H9 (cell line): ENCODE data around the gene F2. TPM values are rescaled to one million over a fixed set of nuclear protein-coding genes. Genes with fewer than 3 reads are reported as not detected.
A peak's percentile ranks its signal among the peaks of the same experiment; 100 is the strongest.

Source experiments
- DNase-seq: peaks from one replicate; pipeline ENCODE4 v3.0.0-alpha.2; 2017
- H2AFZ ChIP-seq: one replicate; pipeline ENCODE4 v1.6.1; 2013; ENCODE audit warnings: mild to moderate bottlenecking, low read length, control low read depth, moderate library complexity
- H2AK5ac ChIP-seq: 2 replicates; pipeline ENCODE4 v1.6.1; 2013; ENCODE audit warnings: low read length, control low read depth, mixed read lengths; ENCODE audit not compliant: insufficient read length
- H2BK120ac ChIP-seq: one replicate; pipeline ENCODE4 v1.6.1; 2013; ENCODE audit warnings: low read depth, mild to moderate bottlenecking, low read length, control low read depth, inconsistent platforms; ENCODE audit not compliant: poor library complexity, severe bottlenecking
- H2BK12ac ChIP-seq: 2 replicates; pipeline ENCODE4 v1.6.1; 2013; ENCODE audit warnings: low read length, control low read depth, mixed read lengths, low read depth; ENCODE audit not compliant: insufficient read length
- H2BK15ac ChIP-seq: 2 replicates; pipeline ENCODE4 v1.6.1; 2013; ENCODE audit warnings: low read depth, low read length, control low read depth
- H2BK20ac ChIP-seq: one replicate; pipeline ENCODE4 v1.6.1; 2013; ENCODE audit warnings: low read depth, mild to moderate bottlenecking, low read length, control low read depth, inconsistent platforms; ENCODE audit not compliant: poor library complexity, severe bottlenecking
- H2BK5ac ChIP-seq: 2 replicates; pipeline ENCODE4 v1.6.1; 2013; ENCODE audit warnings: low read length, control low read depth, mixed read lengths; ENCODE audit not compliant: insufficient read length
- H3K14ac ChIP-seq: 2 replicates; pipeline ENCODE4 v1.6.1; 2013; ENCODE audit warnings: low read length, control low read depth; ENCODE audit not compliant: insufficient read depth
- H3K18ac ChIP-seq: 2 replicates; pipeline ENCODE4 v1.6.1; 2013; ENCODE audit warnings: low read depth, mild to moderate bottlenecking, mixed read lengths, low read length, control low read depth; ENCODE audit not compliant: insufficient read length
- H3K23ac ChIP-seq: 2 replicates; pipeline ENCODE4 v1.6.1; 2013; ENCODE audit warnings: low read length, control low read depth, mixed read lengths, low read depth; ENCODE audit not compliant: insufficient read length
- H3K23me2 ChIP-seq: 2 replicates; pipeline ENCODE4 v1.6.1; 2013; ENCODE audit warnings: low read depth, mild to moderate bottlenecking, mixed read lengths, low read length, control low read depth; ENCODE audit not compliant: insufficient read length, poor library complexity, severe bottlenecking
- H3K27ac ChIP-seq: 2 replicates; pipeline ENCODE4 v1.5.1; 2013; ENCODE audit warnings: low read length, control low read depth, mixed read lengths, low read depth; ENCODE audit not compliant: insufficient read length
- H3K27me3 ChIP-seq: 2 replicates; pipeline ENCODE4 v1.6.1; 2013; ENCODE audit warnings: low read length, control low read depth, inconsistent platforms; ENCODE audit not compliant: insufficient read depth
- H3K4ac ChIP-seq: 2 replicates; pipeline ENCODE4 v1.6.1; 2013; ENCODE audit warnings: low read depth, mild to moderate bottlenecking, control low read depth, inconsistent platforms, low read length, moderate library complexity
- H3K4me1 ChIP-seq: 2 replicates; pipeline ENCODE4 v1.6.1; 2013; ENCODE audit warnings: low read length, control low read depth, inconsistent platforms; ENCODE audit not compliant: insufficient read depth
- H3K4me2 ChIP-seq: 2 replicates; pipeline ENCODE4 v1.6.1; 2013; ENCODE audit warnings: low read length, control low read depth, mixed read lengths; ENCODE audit not compliant: insufficient read length, insufficient read depth
- H3K56ac ChIP-seq: 2 replicates; pipeline ENCODE4 v1.6.1; 2013; ENCODE audit warnings: low read depth, mild to moderate bottlenecking, mixed read lengths, low read length, control low read depth; ENCODE audit not compliant: insufficient read length
- H3K79me1 ChIP-seq: 2 replicates; pipeline ENCODE4 v1.6.1; 2013; ENCODE audit warnings: low read depth, mild to moderate bottlenecking, moderate library complexity, low read length, control low read depth, inconsistent platforms; ENCODE audit not compliant: insufficient read depth, poor library complexity, severe bottlenecking
- H3K79me2 ChIP-seq: 2 replicates; pipeline ENCODE4 v1.6.1; 2013; ENCODE audit warnings: low read length, control low read depth, inconsistent platforms; ENCODE audit not compliant: insufficient read depth
- H3K9ac ChIP-seq: 2 replicates; pipeline ENCODE4 v1.6.1; 2013; ENCODE audit warnings: low read length, control low read depth, mixed read lengths; ENCODE audit not compliant: insufficient read length; ENCODE audit errors: extremely low read depth
- H3K9me3 ChIP-seq: one replicate; pipeline ENCODE4 v1.6.1; 2013; ENCODE audit warnings: low read depth, low read length, inconsistent platforms; ENCODE audit not compliant: control insufficient read depth
- H3T11ph ChIP-seq: one replicate; pipeline ENCODE4 v1.6.1; 2013; ENCODE audit warnings: mild to moderate bottlenecking, low read length, control low read depth, inconsistent platforms
- H4K20me1 ChIP-seq: one replicate; pipeline ENCODE4 v1.6.1; 2013; ENCODE audit not compliant: control insufficient read depth, insufficient read length, insufficient read depth
- H4K5ac ChIP-seq: 2 replicates; pipeline ENCODE4 v1.6.1; 2013; ENCODE audit warnings: low read depth, mild to moderate bottlenecking, mixed read lengths, low read length, control low read depth; ENCODE audit not compliant: insufficient read length
- H4K8ac ChIP-seq: replicated peaks from 2 replicates; pipeline ENCODE4 v1.6.1; 2013; ENCODE audit warnings: low read length, control low read depth, mixed read lengths, low read depth; ENCODE audit not compliant: insufficient read length
- H4K91ac ChIP-seq: 2 replicates; pipeline ENCODE4 v1.6.1; 2013; ENCODE audit warnings: low read depth, mild to moderate bottlenecking, moderate library complexity, mixed read lengths, low read length, control low read depth; ENCODE audit not compliant: insufficient read length
- H3K27ac Mint-ChIP-seq, 3 experiments: 2 replicates in 2 of 3; 3 replicates in 1 of 3; pipeline ENCODE4 v1.8.0; 2020 to 2021; ENCODE audit warnings: mixed read lengths in 3 of 3, mild to moderate bottlenecking in 1 of 3, moderate library complexity in 1 of 3
- H3K27me3 Mint-ChIP-seq: 2 replicates; pipeline ENCODE4 v1.8.0; 2021; ENCODE audit warnings: low read depth, mild to moderate bottlenecking, moderate library complexity, mixed read lengths
- H3K36me3 Mint-ChIP-seq, 3 experiments: 2 replicates in 2 of 3; 3 replicates in 1 of 3; pipeline ENCODE4 v1.8.0; 2020 to 2021; ENCODE audit warnings: low read depth in 3 of 3, mixed read lengths in 3 of 3; ENCODE audit not compliant: insufficient read depth in 1 of 3
- H3K4me1 Mint-ChIP-seq, 2 experiments: 2 replicates each; pipeline ENCODE4 v1.8.0; 2020; ENCODE audit warnings: mixed read lengths in 2 of 2
- H3K4me3 Mint-ChIP-seq, 2 experiments: 2 replicates in 1 of 2; 3 replicates in 1 of 2; pipeline ENCODE4 v1.8.0; 2020 to 2021; ENCODE audit warnings: mild to moderate bottlenecking in 2 of 2, mixed read lengths in 2 of 2, moderate library complexity in 1 of 2
- H3K9me3 Mint-ChIP-seq, 2 experiments: 2 replicates in 1 of 2; 3 replicates in 1 of 2; pipeline ENCODE4 v1.8.0; 2020; ENCODE audit warnings: mild to moderate bottlenecking in 2 of 2, mixed read lengths in 2 of 2, moderate library complexity in 1 of 2
- WGBS: extraction: QIAGEN DNeasy Blood & Tissue Kit; methylation state at CpG from one replicate; pipeline ENCODE4 v1.1.7; 2013; ENCODE audit warnings: missing lambda C conversion rate, low lambda C conversion rate, mixed read lengths; ENCODE audit not compliant: insufficient read length; ENCODE audit errors: extremely low coverage; 5-methylcytosine and 5-hydroxymethylcytosine counted together
- total RNA-seq: library from RNA; stranded (reverse); gene quantifications from 2 replicates; pipeline ENCODE4 v1.2.1, GENCODE V29; 2021
- TF ChIP-seq, protein P1 (sequence below): fragments of 200-600 bp; sonication (generic); conservative IDR thresholded peaks from 3 replicates; pipeline ENCODE4 v1.8.0; 2021; ENCODE audit warnings: antibody characterized with exemption, mild to moderate bottlenecking

Gene F2
- total RNA-seq, 1 experiment from 2014 or later, result not detected

DNA sequence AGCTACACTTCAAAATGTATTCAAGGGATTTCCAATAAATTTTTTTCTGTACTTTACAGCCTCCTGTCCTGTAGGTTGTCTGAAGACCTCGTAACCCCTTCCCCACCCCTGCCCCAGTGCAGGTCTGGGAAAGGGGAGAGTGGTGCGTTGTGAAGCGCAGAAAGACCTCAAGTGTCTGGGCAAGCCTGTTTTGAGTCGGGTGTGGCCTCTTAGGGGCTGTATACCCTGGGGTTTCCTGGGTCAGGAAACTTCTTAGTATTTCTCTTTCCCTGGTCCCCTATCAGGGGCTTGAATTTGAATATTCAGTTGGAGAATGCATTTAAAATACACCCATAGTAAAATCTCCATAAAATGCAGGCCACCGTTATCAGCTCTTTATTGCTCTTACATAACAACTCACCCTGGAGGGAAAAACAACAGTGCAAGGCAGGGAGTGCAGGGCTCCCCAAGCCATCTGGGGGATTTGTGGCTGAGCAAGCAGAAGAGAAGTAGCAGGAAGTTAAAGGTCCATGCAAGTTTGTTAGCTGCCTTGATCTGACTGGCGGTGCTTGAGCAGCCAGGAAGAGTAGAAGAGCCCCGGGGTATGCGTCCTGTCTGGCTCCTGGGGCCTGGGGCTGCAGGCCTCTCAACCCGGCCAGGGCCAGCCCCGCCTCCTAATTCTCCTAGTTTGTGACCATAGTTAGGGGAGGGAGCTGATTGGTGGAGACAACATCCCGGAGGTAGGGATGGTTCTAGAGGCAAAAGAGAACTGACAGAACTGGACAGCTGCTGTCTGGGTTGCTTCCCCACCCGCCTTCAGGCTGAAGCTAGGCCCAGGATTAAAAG, 44.3 kb upstream of the F2 start:
- no peaks in the 10 kb centered on the region for H3K9me3 ChIP-seq
- Mint-ChIP-seq H3K9me3 (no peaks in the 10 kb centered on the region), H3K36me3 (peaks cover 17 to 38% (median 34%) of the 10 kb centered on the region in 3 experiments; a peak in 6 of 7 replicates), H3K27me3 (no peaks in the 10 kb centered on the region; the same call in 1 of the 2 replicates), H3K4me3 (peak overlapping the region in 1 of 2 experiments; percentile 54; a peak in 4 of 5 replicates), H3K4me1 (peaks cover 14 to 16% of the 10 kb centered on the region in 2 experiments), H3K27ac (peak overlapping the region; percentile 86 to 94 (median 94))
- H4K20me1 ChIP-seq, result no peaks in the 10 kb centered on the region
- H3K27ac ChIP-seq, result no peak overlapping the region
- no peak overlapping the region for H3K9ac ChIP-seq
- no peak overlapping the region for H2BK12ac ChIP-seq
- H2AFZ ChIP-seq, result no peak overlapping the region
- peak overlapping the region; percentile 5 for H3K4me2 ChIP-seq
- no peak overlapping the region for H4K91ac ChIP-seq
- WGBS, result no CpG with 5 or more reads among the region's 12 CpGs
- peak; percentile 92 for DNase-seq
- no peak overlapping the region for H3K14ac ChIP-seq
- no peaks in the 10 kb centered on the region for H3K23me2 ChIP-seq
- no peak overlapping the region for H4K8ac ChIP-seq
- no peak overlapping the region for H2BK20ac ChIP-seq
- no peaks in the 10 kb centered on the region for H3K79me1 ChIP-seq
- H4K5ac ChIP-seq, result no peak overlapping the region
- H3K27me3 ChIP-seq, result no peaks in the 10 kb centered on the region
- H2BK15ac ChIP-seq, result no peak overlapping the region
- no peak overlapping the region for H2BK120ac ChIP-seq
- TF ChIP-seq, protein P1, sequence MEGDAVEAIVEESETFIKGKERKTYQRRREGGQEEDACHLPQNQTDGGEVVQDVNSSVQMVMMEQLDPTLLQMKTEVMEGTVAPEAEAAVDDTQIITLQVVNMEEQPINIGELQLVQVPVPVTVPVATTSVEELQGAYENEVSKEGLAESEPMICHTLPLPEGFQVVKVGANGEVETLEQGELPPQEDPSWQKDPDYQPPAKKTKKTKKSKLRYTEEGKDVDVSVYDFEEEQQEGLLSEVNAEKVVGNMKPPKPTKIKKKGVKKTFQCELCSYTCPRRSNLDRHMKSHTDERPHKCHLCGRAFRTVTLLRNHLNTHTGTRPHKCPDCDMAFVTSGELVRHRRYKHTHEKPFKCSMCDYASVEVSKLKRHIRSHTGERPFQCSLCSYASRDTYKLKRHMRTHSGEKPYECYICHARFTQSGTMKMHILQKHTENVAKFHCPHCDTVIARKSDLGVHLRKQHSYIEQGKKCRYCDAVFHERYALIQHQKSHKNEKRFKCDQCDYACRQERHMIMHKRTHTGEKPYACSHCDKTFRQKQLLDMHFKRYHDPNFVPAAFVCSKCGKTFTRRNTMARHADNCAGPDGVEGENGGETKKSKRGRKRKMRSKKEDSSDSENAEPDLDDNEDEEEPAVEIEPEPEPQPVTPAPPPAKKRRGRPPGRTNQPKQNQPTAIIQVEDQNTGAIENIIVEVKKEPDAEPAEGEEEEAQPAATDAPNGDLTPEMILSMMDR, result no peak
- H3T11ph ChIP-seq, result no peak overlapping the region
- H3K23ac ChIP-seq, result no peak overlapping the region
- H3K56ac ChIP-seq, result no peak overlapping the region
- no peak overlapping the region for H2BK5ac ChIP-seq
- H3K79me2 ChIP-seq, result no peaks in the 10 kb centered on the region
- H3K18ac ChIP-seq, result no peak overlapping the region
- no peak overlapping the region for H3K4ac ChIP-seq
- no peak overlapping the region for H2AK5ac ChIP-seq
- H3K4me1 ChIP-seq, result no peaks in the 10 kb centered on the region
